ENCODE results near the gene LRRC8E.
"Not testable (repeated sequence)": the region's sequence is repeated elsewhere in the genome, so short reads cannot be mapped to it uniquely, and the experiment has no call there.

The LRRC8E gene

GRCh38 chr19:7855426-7856108, 32.7 kb upstream of the LRRC8E start:
- DNase-seq, result no peak

GRCh38 chr19:7856109-7856591, 32.2 kb upstream of the LRRC8E start:
- DNase-seq, result no peak

- DNase-seq, result no peak
These were observed 31.3 kb upstream of the LRRC8E start for GRCh38 chr19:7856679-7857663.

DNA sequence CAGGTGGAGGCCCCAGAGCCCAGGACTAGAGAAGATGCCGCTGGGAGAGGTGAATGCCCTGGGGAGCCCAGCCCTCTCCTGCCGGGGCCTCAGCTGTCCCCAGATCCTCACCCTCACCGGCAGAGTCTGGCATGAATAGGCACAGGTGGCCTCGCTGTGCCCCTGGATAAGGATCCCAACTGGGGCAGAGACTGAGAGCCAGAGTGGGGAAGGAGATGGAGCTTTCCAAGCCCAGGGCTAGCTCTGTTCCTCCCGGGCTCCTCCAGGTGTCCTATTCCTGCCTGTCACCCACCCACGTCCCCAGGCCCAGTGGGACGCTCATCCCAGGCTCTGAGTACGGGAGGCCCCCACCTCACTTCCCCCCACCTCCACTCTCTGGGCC, 30.6 kb upstream of the LRRC8E start:
- no peak for DNase-seq

- DNase-seq, result peak; percentile 38
These were observed 30.1 kb upstream of the LRRC8E start for GRCh38 chr19:7858109-7858770.

GRCh38 chr19:7859087-7859486, 29.2 kb upstream of the LRRC8E start:
- DNase-seq, result not testable (repeated sequence)

- DNase-seq, result no peak
These were observed 28.2 kb upstream of the LRRC8E start for GRCh38 chr19:7859831-7860713.

DNA sequence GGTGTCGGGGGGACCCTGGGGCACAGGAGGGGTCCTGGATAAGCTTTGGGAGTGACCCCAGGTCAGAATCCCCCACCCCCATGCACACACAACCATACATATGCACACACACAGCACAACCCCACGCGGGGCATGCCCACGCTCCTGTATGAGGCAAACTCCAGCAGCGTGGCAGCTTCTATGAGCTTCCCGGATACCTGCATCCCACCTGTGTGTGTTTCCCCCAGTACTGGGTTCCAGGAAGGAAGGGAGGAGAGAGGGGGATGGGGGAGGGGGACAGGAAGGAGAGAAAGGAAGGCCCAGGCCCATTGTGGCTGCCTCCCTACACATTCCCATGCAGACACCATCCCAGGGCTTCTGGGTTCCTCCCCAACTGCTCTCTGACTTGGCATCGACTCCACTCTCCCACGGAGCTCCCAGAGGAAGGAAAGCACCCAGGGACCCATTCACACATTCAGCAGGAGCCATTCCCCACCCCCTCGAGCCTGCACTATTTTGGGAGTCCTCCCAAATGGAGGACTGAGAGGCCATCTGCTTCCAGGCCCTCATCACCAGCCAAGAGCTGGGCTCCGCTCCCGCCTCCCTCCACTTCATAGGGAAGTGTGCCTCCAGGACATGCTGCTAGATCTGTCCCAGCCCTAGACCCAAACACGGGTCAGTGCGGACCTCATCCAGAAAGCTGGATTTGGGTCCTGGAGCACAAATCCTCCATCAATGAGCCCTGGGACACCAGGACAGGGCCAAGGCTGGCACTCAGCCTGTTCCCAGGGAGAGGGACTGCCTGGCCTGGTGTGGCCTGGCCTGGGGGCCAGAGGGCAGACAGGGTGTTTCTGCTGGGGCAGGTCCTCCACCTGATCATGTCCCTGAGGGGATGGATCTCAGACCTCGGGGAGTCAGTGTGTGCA, 27.3 kb upstream of the LRRC8E start:
- DNase-seq, result no peak

- no peak for DNase-seq
These were observed 26.5 kb upstream of the LRRC8E start for GRCh38 chr19:7861619-7862412.

DNA sequence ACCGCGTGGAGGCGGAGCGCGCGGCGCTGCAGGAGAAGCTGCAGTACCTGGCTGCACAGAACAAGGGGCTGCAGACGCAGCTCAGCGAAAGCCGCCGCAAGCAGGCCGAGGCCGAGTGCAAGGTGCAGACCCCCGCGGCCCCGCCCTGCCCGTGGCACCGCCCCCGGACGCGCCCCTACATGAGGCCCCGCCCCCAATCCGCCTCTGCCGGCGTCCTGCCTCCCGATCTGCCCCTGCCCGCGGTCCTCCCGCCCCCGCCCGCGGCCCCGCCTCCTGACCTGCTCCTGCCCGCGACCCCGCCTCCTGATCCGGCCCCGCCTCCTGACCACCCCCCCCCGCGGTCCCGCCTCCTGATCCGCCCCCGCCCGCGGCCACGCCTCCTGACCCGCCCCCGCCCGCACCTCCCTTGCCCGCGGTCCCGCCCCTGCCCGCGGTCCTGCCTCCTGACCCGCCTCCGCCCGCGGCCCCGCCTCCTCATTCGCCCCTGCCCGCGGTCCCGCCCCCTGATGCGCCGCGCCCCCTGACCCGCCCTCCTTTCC, 25.8 kb upstream of the LRRC8E start:
- DNase-seq, result peak; percentile 80

DNA sequence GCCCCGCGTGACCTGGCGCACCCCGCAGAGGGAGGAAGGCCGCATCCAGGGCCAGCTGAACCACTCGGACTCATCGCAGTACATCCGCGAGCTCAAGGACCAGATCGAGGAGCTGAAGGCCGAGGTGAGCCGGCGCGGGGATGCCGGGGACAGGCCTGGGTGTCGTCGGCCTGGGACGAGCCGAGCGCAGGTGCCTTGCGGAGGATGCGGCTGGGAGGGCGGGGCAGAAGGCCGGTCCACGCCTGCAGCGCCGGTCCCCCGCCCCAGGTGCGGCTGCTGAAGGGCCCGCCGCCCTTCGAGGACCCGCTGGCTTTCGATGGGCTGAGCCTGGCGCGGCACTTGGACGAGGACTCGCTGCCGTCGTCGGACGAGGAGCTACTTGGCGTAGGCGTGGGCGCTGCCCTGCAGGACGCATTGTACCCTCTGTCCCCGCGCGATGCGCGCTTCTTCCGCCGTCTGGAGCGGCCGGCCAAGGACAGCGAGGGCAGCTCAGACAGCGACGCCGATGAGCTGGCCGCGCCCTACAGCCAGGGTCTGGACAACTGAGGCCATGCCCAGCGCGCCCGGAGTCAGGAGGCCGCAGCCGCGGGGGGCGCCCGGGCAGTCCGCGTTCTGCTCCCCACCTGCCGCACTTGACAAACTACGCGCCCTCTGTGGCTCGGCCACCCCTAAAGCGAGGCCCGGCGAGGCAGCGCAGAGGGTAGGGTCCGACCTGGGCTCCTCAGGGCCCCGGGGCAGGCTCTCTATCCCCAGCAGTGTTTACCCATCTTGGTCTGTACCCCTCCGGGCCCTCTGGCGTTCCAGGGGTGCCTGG, 24.9 kb upstream of the LRRC8E start:
- DNase-seq, result peak; percentile 26

GRCh38 chr19:7863971-7864689, 24.2 kb upstream of the LRRC8E start:
- DNase-seq, result no peak

DNA sequence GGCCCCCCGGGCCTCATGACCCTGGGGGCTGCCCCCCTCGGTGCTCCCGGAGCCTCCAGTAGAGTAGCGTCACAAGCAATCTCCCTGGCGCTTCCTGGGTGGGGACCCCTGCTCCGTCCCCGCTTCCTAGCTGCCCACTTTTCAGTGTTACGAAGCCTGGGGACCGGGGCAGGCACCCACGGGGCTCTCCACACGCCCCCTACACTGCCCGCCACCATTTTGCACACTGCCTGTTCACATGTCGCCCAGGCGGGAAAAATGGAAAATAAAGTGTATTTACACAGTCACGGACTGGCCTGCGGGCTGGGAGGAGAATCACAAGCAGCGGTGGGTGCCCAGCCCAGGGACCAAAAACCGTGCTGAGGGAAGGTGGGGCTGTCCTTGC, 23.6 kb upstream of the LRRC8E start:
- no peak for DNase-seq

GRCh38 chr19:7865262-7865911, 22.9 kb upstream of the LRRC8E start:
- no peak for DNase-seq

DNA sequence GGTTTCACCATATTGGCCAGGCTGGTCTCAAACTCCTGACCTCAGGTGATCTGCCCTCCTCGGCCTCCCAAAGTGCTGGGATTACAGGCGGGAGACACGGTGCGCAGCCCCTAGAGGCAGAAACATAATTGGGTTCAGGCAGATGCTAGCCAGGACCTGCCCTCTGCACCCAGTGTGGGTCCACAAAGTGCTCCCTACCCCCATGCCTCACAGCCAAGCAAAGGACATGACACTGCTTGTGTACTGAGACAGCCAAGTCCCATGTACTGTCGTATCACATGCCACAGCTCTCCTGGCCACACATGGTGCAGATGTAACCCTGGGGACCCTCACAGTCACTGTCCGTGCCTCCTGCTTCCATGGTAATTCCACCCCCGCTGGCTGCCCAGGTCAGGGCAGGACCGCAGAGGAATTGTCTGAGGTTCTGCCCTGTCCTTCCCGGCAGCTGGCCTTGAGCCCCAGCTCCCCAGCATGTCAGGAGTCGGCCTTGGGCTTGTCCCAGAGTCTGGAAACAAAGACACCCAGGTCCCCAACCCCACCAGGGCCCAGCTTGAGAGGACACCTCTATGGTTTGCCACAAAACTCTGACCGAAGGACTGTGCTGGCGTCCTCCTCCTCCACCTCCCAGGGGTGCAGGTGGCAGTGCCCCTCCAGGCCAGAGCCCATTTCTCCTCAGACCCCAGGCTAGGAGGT, 21.8 kb upstream of the LRRC8E start:
- DNase-seq, result no peak

DNA sequence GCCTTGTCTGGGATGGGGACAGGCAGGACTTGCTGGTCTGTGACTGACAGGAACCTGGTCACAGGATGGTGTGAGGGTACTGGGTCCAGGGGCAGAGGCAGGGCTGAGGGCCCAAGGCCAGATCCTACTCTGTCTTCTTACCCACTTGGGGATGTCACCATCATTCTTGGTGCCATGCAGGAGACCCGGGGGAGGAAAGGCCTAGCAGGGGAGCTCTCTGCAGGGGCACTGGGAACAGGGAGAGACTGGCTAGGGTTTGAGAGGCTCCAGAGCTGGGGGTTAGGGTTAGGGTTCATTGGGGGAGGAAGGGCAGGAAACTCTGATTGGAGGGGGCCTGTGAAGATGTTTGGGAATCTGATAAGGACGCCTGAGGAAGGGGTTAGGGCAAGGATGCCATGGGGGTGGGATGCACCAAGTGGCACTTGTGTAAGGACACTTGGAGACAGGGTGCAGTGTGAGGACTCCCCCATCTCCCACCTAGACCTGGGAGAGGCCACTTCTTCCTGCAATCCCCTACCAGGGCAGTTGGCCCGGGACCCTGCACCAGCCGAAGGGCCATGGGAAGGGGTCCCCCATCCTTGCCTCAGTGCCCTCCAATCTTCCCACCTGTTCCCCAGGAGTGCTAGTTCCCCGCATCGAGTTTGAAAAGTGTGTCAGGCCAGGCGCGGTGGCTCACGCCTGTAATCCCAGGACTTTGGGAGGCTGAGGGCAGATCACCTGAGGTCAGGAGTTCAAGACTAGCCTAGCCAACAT, 21.0 kb upstream of the LRRC8E start:
- no peak for DNase-seq

GRCh38 chr19:7868326-7868670, 20.0 kb upstream of the LRRC8E start:
- DNase-seq, result peak; percentile 50
